ENCODE data around the gene GSN. TPM values are rescaled to one million over a fixed set of nuclear protein-coding genes. Genes with fewer than 3 reads are reported as not detected.

GSN gene
- total and polyA plus RNA-seq, 2 of the 13 experiments (the other 11 are each of a cell fraction or from before 2014, with no cell fraction given): 294 to 307 TPM

GRCh38 chr9:121296213-121297127, 28.5 kb downstream of the GSN start (continued):
- TF ChIP-seq, protein P1, sequence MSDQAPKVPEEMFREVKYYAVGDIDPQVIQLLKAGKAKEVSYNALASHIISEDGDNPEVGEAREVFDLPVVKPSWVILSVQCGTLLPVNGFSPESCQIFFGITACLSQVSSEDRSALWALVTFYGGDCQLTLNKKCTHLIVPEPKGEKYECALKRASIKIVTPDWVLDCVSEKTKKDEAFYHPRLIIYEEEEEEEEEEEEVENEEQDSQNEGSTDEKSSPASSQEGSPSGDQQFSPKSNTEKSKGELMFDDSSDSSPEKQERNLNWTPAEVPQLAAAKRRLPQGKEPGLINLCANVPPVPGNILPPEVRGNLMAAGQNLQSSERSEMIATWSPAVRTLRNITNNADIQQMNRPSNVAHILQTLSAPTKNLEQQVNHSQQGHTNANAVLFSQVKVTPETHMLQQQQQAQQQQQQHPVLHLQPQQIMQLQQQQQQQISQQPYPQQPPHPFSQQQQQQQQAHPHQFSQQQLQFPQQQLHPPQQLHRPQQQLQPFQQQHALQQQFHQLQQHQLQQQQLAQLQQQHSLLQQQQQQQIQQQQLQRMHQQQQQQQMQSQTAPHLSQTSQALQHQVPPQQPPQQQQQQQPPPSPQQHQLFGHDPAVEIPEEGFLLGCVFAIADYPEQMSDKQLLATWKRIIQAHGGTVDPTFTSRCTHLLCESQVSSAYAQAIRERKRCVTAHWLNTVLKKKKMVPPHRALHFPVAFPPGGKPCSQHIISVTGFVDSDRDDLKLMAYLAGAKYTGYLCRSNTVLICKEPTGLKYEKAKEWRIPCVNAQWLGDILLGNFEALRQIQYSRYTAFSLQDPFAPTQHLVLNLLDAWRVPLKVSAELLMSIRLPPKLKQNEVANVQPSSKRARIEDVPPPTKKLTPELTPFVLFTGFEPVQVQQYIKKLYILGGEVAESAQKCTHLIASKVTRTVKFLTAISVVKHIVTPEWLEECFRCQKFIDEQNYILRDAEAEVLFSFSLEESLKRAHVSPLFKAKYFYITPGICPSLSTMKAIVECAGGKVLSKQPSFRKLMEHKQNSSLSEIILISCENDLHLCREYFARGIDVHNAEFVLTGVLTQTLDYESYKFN (CRISPR knock-in tag; conservative IDR thresholded peaks at IDR 0.05): peak; percentile 99
- TF ChIP-seq REL (CRISPR knock-in tag; conservative IDR thresholded peaks at IDR 0.05) (no peak), ATAD3A (CRISPR knock-in tag; IDR thresholded peaks at IDR 0.05) (no peak), ZNF124 (CRISPR knock-in tag; IDR thresholded peaks at IDR 0.05) (no peak), THAP7 (CRISPR knock-in tag; IDR thresholded peaks at IDR 0.05) (no peak; the same call in 1 of the 2 replicates), YEATS2 (CRISPR knock-in tag; IDR thresholded peaks at IDR 0.05; ENCODE audit: borderline replicate concordance) (no peak), XRCC5 (optimal IDR thresholded peaks at IDR 0.05; ENCODE audit: low read length) (no peak), FOXA3 (CRISPR knock-in tag; IDR thresholded peaks at IDR 0.05) (peak; percentile 85), WIZ (CRISPR knock-in tag; IDR thresholded peaks at IDR 0.05) (no peak)
- TF ChIP-seq, protein P2, sequence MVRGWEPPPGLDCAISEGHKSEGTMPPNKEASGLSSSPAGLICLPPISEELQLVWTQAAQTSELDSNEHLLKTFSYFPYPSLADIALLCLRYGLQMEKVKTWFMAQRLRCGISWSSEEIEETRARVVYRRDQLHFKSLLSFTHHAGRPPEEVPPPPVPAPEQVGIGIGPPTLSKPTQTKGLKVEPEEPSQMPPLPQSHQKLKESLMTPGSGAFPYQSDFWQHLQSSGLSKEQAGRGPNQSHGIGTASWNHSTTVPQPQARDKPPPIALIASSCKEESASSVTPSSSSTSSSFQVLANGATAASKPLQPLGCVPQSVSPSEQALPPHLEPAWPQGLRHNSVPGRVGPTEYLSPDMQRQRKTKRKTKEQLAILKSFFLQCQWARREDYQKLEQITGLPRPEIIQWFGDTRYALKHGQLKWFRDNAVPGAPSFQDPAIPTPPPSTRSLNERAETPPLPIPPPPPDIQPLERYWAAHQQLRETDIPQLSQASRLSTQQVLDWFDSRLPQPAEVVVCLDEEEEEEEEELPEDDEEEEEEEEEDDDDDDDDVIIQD (CRISPR knock-in tag; IDR thresholded peaks at IDR 0.05; ENCODE audit: low read depth): peak; percentile 67; the same call in 1 of the 2 replicates
- TF ChIP-seq, protein P3, sequence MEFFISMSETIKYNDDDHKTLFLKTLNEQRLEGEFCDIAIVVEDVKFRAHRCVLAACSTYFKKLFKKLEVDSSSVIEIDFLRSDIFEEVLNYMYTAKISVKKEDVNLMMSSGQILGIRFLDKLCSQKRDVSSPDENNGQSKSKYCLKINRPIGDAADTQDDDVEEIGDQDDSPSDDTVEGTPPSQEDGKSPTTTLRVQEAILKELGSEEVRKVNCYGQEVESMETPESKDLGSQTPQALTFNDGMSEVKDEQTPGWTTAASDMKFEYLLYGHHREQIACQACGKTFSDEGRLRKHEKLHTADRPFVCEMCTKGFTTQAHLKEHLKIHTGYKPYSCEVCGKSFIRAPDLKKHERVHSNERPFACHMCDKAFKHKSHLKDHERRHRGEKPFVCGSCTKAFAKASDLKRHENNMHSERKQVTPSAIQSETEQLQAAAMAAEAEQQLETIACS (CRISPR knock-in tag; IDR thresholded peaks at IDR 0.05): no peak
- TF ChIP-seq, protein P4, sequence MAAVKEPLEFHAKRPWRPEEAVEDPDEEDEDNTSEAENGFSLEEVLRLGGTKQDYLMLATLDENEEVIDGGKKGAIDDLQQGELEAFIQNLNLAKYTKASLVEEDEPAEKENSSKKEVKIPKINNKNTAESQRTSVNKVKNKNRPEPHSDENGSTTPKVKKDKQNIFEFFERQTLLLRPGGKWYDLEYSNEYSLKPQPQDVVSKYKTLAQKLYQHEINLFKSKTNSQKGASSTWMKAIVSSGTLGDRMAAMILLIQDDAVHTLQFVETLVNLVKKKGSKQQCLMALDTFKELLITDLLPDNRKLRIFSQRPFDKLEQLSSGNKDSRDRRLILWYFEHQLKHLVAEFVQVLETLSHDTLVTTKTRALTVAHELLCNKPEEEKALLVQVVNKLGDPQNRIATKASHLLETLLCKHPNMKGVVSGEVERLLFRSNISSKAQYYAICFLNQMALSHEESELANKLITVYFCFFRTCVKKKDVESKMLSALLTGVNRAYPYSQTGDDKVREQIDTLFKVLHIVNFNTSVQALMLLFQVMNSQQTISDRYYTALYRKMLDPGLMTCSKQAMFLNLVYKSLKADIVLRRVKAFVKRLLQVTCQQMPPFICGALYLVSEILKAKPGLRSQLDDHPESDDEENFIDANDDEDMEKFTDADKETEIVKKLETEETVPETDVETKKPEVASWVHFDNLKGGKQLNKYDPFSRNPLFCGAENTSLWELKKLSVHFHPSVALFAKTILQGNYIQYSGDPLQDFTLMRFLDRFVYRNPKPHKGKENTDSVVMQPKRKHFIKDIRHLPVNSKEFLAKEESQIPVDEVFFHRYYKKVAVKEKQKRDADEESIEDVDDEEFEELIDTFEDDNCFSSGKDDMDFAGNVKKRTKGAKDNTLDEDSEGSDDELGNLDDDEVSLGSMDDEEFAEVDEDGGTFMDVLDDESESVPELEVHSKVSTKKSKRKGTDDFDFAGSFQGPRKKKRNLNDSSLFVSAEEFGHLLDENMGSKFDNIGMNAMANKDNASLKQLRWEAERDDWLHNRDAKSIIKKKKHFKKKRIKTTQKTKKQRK (IDR thresholded peaks at IDR 0.05; ENCODE audit: low read length): no peak
- TF ChIP-seq, protein P5, sequence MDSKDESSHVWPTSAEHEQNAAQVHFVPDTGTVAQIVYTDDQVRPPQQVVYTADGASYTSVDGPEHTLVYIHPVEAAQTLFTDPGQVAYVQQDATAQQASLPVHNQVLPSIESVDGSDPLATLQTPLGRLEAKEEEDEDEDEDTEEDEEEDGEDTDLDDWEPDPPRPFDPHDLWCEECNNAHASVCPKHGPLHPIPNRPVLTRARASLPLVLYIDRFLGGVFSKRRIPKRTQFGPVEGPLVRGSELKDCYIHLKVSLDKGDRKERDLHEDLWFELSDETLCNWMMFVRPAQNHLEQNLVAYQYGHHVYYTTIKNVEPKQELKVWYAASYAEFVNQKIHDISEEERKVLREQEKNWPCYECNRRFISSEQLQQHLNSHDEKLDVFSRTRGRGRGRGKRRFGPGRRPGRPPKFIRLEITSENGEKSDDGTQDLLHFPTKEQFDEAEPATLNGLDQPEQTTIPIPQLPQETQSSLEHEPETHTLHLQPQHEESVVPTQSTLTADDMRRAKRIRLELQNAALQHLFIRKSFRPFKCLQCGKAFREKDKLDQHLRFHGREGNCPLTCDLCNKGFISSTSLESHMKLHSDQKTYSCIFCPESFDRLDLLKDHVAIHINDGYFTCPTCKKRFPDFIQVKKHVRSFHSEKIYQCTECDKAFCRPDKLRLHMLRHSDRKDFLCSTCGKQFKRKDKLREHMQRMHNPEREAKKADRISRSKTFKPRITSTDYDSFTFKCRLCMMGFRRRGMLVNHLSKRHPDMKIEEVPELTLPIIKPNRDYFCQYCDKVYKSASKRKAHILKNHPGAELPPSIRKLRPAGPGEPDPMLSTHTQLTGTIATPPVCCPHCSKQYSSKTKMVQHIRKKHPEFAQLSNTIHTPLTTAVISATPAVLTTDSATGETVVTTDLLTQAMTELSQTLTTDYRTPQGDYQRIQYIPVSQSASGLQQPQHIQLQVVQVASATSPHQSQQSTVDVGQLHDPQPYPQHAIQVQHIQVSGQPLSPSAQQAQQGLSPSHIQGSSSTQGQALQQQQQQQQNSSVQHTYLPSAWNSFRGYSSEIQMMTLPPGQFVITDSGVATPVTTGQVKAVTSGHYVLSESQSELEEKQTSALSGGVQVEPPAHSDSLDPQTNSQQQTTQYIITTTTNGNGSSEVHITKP (CRISPR knock-in tag; IDR thresholded peaks at IDR 0.05; ENCODE audit: low read depth): no peak; the same call in 1 of the 2 replicates

Data from HepG2 (cell line).